IMR-90 (cell line): ENCODE results near the gene TCF12. TPM values are rescaled to one million over a fixed set of nuclear protein-coding genes. Genes with fewer than 3 reads are reported as not detected.

Source experiments
- ATAC-seq: fragments of 200-7000 bp; cut with Tn5 transposase; 2 replicates; pipeline ENCODE4 v1.9.1; 2020; ENCODE audit warnings: low read depth, mild to moderate bottlenecking, moderate library complexity
- BruUV-seq: library from RNA; stranded (reverse); fragments of 400-500 nt; replicated peaks from 2 replicates; lab custom pipeline; 2021; lab: Mats Ljungman, UMichigan
- CTCF ChIA-PET: fragments of 300-600 bp; formaldehyde crosslinking; extraction: SDS; loops from one replicate; lab custom pipeline; 2021; ENCODE audit warnings: antibody characterized with exemption; lab: Yijun Ruan, JAX
- POLR2A ChIA-PET: fragments of 300-600 bp; sonication (Branson Sonifier 250); formaldehyde crosslinking; loops from one replicate; lab custom pipeline; 2022; ENCODE audit warnings: antibody characterized with exemption; ENCODE audit not compliant: unreplicated experiment; lab: Charles Lee
- DNase-seq: peaks from one replicate; pipeline ENCODE4 v3.0.0; 2013
- H2AFZ ChIP-seq: replicated peaks from 2 replicates; pipeline ENCODE3; 2013; ENCODE audit warnings: low read length, mild to moderate bottlenecking; ENCODE audit not compliant: poor library complexity
- H2AK5ac ChIP-seq: 2 replicates; pipeline ENCODE4 v1.6.1; 2013; ENCODE audit warnings: low read depth, low read length, inconsistent platforms
- H2AK9ac ChIP-seq: replicated peaks from 2 replicates; pipeline ENCODE3; 2013; ENCODE audit warnings: mild to moderate bottlenecking, low read depth, low read length, moderate library complexity; ENCODE audit not compliant: poor library complexity
- H2BK120ac ChIP-seq: 2 replicates; pipeline ENCODE4 v1.6.1; 2013; ENCODE audit warnings: low read depth, low read length, inconsistent platforms
- H2BK15ac ChIP-seq: 3 replicates; pipeline ENCODE4 v1.6.1; 2013; ENCODE audit warnings: low read depth, low read length, inconsistent platforms
- H2BK20ac ChIP-seq: 2 replicates; pipeline ENCODE4 v1.6.1; 2013; ENCODE audit warnings: low read depth, mild to moderate bottlenecking, inconsistent platforms, low read length, moderate library complexity
- H2BK5ac ChIP-seq: 2 replicates; pipeline ENCODE4 v1.6.1; 2013; ENCODE audit warnings: mild to moderate bottlenecking, low read depth, low read length, inconsistent platforms; ENCODE audit not compliant: poor library complexity, severe bottlenecking
- H3K14ac ChIP-seq: replicated peaks from 2 replicates; pipeline ENCODE4 v1.6.1; 2013; ENCODE audit warnings: low read depth, low read length, inconsistent platforms
- H3K18ac ChIP-seq: 2 replicates; pipeline ENCODE4 v1.6.1; 2013; ENCODE audit warnings: low read depth, low read length, control low read depth
- H3K23ac ChIP-seq: 2 replicates; pipeline ENCODE4 v1.6.1; 2013; ENCODE audit warnings: low read depth, low read length, inconsistent platforms
- H3K27ac ChIP-seq: 2 replicates; pipeline ENCODE4 v1.5.1; 2013; ENCODE audit warnings: mild to moderate bottlenecking, control low read depth, low read length; ENCODE audit not compliant: insufficient read depth
- H3K27me3 ChIP-seq: 2 replicates; pipeline ENCODE4 v1.6.1; 2013; ENCODE audit warnings: low read length; ENCODE audit not compliant: control insufficient read depth, insufficient read depth
- H3K36me3 ChIP-seq: 2 replicates; pipeline ENCODE4 v1.6.1; 2013; ENCODE audit warnings: low read length, mixed read lengths; ENCODE audit not compliant: control insufficient read depth, insufficient read depth
- H3K4ac ChIP-seq: 2 replicates; pipeline ENCODE4 v1.6.1; 2013; ENCODE audit warnings: low read depth, low read length, inconsistent platforms
- H3K4me1 ChIP-seq: 2 replicates; pipeline ENCODE4 v1.6.1; 2013; ENCODE audit warnings: low read length, mixed read lengths; ENCODE audit not compliant: control insufficient read depth, insufficient read depth
- H3K4me2 ChIP-seq: 2 replicates; pipeline ENCODE4 v1.6.1; 2013; ENCODE audit warnings: low read depth, mild to moderate bottlenecking, control low read depth, low read length, moderate library complexity
- H3K4me3 ChIP-seq: 2 replicates; pipeline ENCODE4 v1.5.1; 2013; ENCODE audit warnings: low read depth, mild to moderate bottlenecking, control low read depth, low read length, moderate library complexity; ENCODE audit not compliant: insufficient read depth
- H3K56ac ChIP-seq: 2 replicates; pipeline ENCODE4 v1.6.1; 2013; ENCODE audit warnings: low read length, inconsistent platforms; ENCODE audit not compliant: insufficient read depth; ENCODE audit errors: extremely low read depth
- H3K79me1 ChIP-seq, 2 experiments: 2 replicates each; pipeline ENCODE4 v1.6.1; 2013; ENCODE audit warnings: low read length in 2 of 2, inconsistent platforms in 1 of 2, low read depth in 1 of 2
- H3K9ac ChIP-seq: 2 replicates; pipeline ENCODE4 v1.6.1; 2013; ENCODE audit warnings: low read depth, low read length, control low read depth
- H3K9me1 ChIP-seq: 2 replicates; pipeline ENCODE4 v1.6.1; 2013; ENCODE audit warnings: low read length, inconsistent platforms; ENCODE audit not compliant: insufficient read depth
- H3K9me3 ChIP-seq: 2 replicates; pipeline ENCODE4 v1.6.1; 2013; ENCODE audit warnings: low read length; ENCODE audit not compliant: control insufficient read depth, insufficient read depth
- H4K20me1 ChIP-seq: 2 replicates; pipeline ENCODE4 v1.6.1; 2013; ENCODE audit warnings: low read length, inconsistent platforms; ENCODE audit not compliant: insufficient read depth
- H4K5ac ChIP-seq: 2 replicates; pipeline ENCODE4 v1.6.1; 2013; ENCODE audit warnings: mild to moderate bottlenecking, low read depth, low read length, control low read depth
- H4K8ac ChIP-seq, 2 experiments: 2 replicates each; pipeline ENCODE4 v1.6.1; 2013; ENCODE audit warnings: low read depth in 2 of 2, low read length in 2 of 2, control low read depth in 1 of 2, inconsistent platforms in 1 of 2
- H4K91ac ChIP-seq: 2 replicates; pipeline ENCODE4 v1.6.1; 2013; ENCODE audit warnings: low read depth, low read length, inconsistent platforms; ENCODE audit not compliant: insufficient read depth
- BHLHE40 ChIP-seq: fragments of 150-350 bp; IDR thresholded peaks from 2 replicates; pipeline ENCODE4 v1.6.1; 2016; ENCODE audit warnings: mild to moderate bottlenecking, low read depth, low read length
- CEBPB ChIP-seq: IDR thresholded peaks from 2 replicates; pipeline ENCODE4 v1.6.1; 2012; ENCODE audit warnings: low read depth, low read length, improper control_type of control experiment
- CHD1 ChIP-seq: IDR thresholded peaks from 2 replicates; pipeline ENCODE4 v1.6.1; 2012; ENCODE audit warnings: low read depth, low read length, improper control_type of control experiment
- CTCF ChIP-seq: conservative IDR thresholded peaks from 2 replicates; pipeline ENCODE4 v1.5.1; 2012; ENCODE audit warnings: mild to moderate bottlenecking, low read depth, low read length, improper control_type of control experiment
- ELK1 ChIP-seq: fragments of 150-350 bp; IDR thresholded peaks from 2 replicates; pipeline ENCODE4 v1.6.1; 2016; ENCODE audit warnings: low read depth, mild to moderate bottlenecking, low read length, moderate library complexity, borderline replicate concordance
- FOS ChIP-seq: fragments of 150-350 bp; IDR thresholded peaks from 2 replicates; pipeline ENCODE4 v1.6.1; 2016; ENCODE audit warnings: low read depth, low read length
- MAFK ChIP-seq: IDR thresholded peaks from 2 replicates; pipeline ENCODE4 v1.6.1; 2012; ENCODE audit warnings: low read depth, low read length, improper control_type of control experiment
- MAZ ChIP-seq: IDR thresholded peaks from 2 replicates; pipeline ENCODE4 v1.6.1; 2012; ENCODE audit warnings: low read depth, mild to moderate bottlenecking, low read length, improper control_type of control experiment, moderate library complexity, borderline replicate concordance
- MXI1 ChIP-seq: IDR thresholded peaks from 2 replicates; pipeline ENCODE4 v1.6.1; 2012; ENCODE audit warnings: low read depth, mild to moderate bottlenecking, low read length, moderate library complexity, borderline replicate concordance
- NFE2L2 ChIP-seq: fragments of 150-350 bp; IDR thresholded peaks from 2 replicates; pipeline ENCODE4 v1.6.1; 2016; ENCODE audit warnings: low read depth, mild to moderate bottlenecking, low read length
- POLR2A ChIP-seq: IDR thresholded peaks from 2 replicates; pipeline ENCODE4 v1.6.1; 2012; ENCODE audit warnings: mild to moderate bottlenecking, low read depth, low read length
- RAD21 ChIP-seq: IDR thresholded peaks from 2 replicates; pipeline ENCODE4 v1.6.1; 2012; ENCODE audit warnings: low read length, improper control_type of control experiment
- SMC3 ChIP-seq: fragments of 150-350 bp; IDR thresholded peaks from 2 replicates; pipeline ENCODE4 v1.6.1; 2016; ENCODE audit warnings: low read depth, mild to moderate bottlenecking, antibody characterized with exemption, low read length, moderate library complexity
- USF2 ChIP-seq: fragments of 150-350 bp; IDR thresholded peaks from 2 replicates; pipeline ENCODE4 v1.6.1; 2017; ENCODE audit warnings: mild to moderate bottlenecking, antibody characterized with exemption, low read length, low read depth
- WGBS, 2 experiments: methylation state at CpG; one replicate each; pipeline versions ENCODE4 v1.1.5 to v1.1.7; 2013; ENCODE audit warnings: missing lambda C conversion rate in 2 of 2; ENCODE audit not compliant: insufficient read length in 1 of 2; ENCODE audit errors: extremely low coverage in 2 of 2; 5-methylcytosine and 5-hydroxymethylcytosine counted together
- dilution Hi-C: fragments of 300-500 bp; cut with HindIII; formaldehyde crosslinking; loops from one replicate; pipeline ENCODE4 v1.14.3; 2018; ENCODE audit warnings: low sequenced_read_pairs; ENCODE audit not compliant: unreplicated experiment
- in situ Hi-C: fragments of 300-500 bp; cut with MboI; formaldehyde crosslinking; loops from 3 replicates; pipeline ENCODE4 v1.14.3; 2019; ENCODE audit warnings: low sequenced_read_pairs, inconsistent platforms, mixed read lengths
- intact Hi-C: fragments of 100-400 bp; cut with micrococcal nuclease; formaldehyde crosslinking; loops from 2 replicates; pipeline ENCODE4 v1.10.0; 2022
- polyA plus RNA-seq, 3 experiments: library from polyadenylated mRNA; depleted of rRNA; stranded (reverse); fragments of >200 nt; gene quantifications; 2 replicates each; pipeline ENCODE4 v1.2.3, GENCODE V29; 2012; ENCODE audit warnings: low replicate concordance in 1 of 3
- total RNA-seq: library from RNA; depleted of rRNA; stranded (reverse); fragments of >200 nt; gene quantifications from 2 replicates; pipeline ENCODE4 v1.2.3, GENCODE V29; 2012

The TCF12 gene
- total and polyA plus RNA-seq, 2 of the 4 experiments (the other 2 are of a cell fraction) = 79.4 to 160 TPM

GRCh38 chr15:57201578-57201977 lies 283.1 kb downstream of the TCF12 start:
- ChIA-PET CTCF (no interaction called here), POLR2A (no interaction called here)
- H3K36me3 ChIP-seq = no peaks in the 10 kb centered on the region
- no peaks in the 10 kb centered on the region for H3K9me1 ChIP-seq
- no peak overlapping the region for H3K27ac ChIP-seq
- no peak overlapping the region for H3K18ac ChIP-seq
- H2AK9ac ChIP-seq = no peak overlapping the region
- H3K14ac ChIP-seq = no peak overlapping the region
- ATAC-seq (no peak), DNase-seq (no peak)
- no peak overlapping the region for H4K91ac ChIP-seq
- BruUV-seq = no TSS peak
- in situ Hi-C loops = no loop called here
- H2AFZ ChIP-seq = no peak overlapping the region
- dilution Hi-C loops = no loop called here
- H3K23ac ChIP-seq = no peak overlapping the region
- peaks cover 4% of the 10 kb centered on the region; the same call in 1 of the 2 replicates for H4K20me1 ChIP-seq
- intact Hi-C loops = no loop called here
- H2BK120ac ChIP-seq = no peak overlapping the region
- H3K9ac ChIP-seq = no peak overlapping the region
- H3K4ac ChIP-seq = no peak overlapping the region
- H3K4me2 ChIP-seq = no peak overlapping the region
- H3K27me3 ChIP-seq = no peaks in the 10 kb centered on the region
- H3K4me1 ChIP-seq = peaks cover 2% of the 10 kb centered on the region; the same call in 1 of the 2 replicates
- H4K5ac ChIP-seq = no peak overlapping the region
- H3K79me1 ChIP-seq = peaks cover 29 to 52% of the 10 kb centered on the region in 2 experiments
- no peak overlapping the region for H2AK5ac ChIP-seq
- H2BK15ac ChIP-seq = no peak overlapping the region
- no peak overlapping the region for H3K56ac ChIP-seq
- H2BK5ac ChIP-seq = no peak overlapping the region
- WGBS, 2 experiments = no CpG with 5 or more reads among the region's 2 CpGs
- TF ChIP-seq ELK1 (no peak), MAFK (no peak), CTCF (no peak), FOS (no peak), POLR2A (no peak), RAD21 (no peak), MXI1 (no peak), USF2 (no peak), MAZ (no peak), CHD1 (no peak), CEBPB (no peak), SMC3 (no peak), BHLHE40 (no peak), NFE2L2 (no peak)
- no peak overlapping the region for H3K4me3 ChIP-seq
- no peak overlapping the region for H4K8ac ChIP-seq
- H2BK20ac ChIP-seq = no peak overlapping the region
- no peaks in the 10 kb centered on the region for H3K9me3 ChIP-seq
